Loucy (cell line): Measurements from ENCODE around the gene TIMM50.

Experiments used
- H2AFZ ChIP-seq: fragments of 200-600 bp; sonication (generic); 2 replicates; pipeline ENCODE4 v1.6.0; 2016; ENCODE audit warnings: antibody characterized with exemption, mild to moderate bottlenecking, low read length, moderate library complexity
- H3F3A ChIP-seq: fragments of 200-600 bp; 2 replicates; pipeline ENCODE4 v1.6.0; 2016; ENCODE audit warnings: antibody characterized with exemption, low read depth, mild to moderate bottlenecking
- H3K27me3 ChIP-seq: fragments of 200-600 bp; sonication (generic); 2 replicates; pipeline ENCODE4 v1.6.1; 2014; ENCODE audit warnings: low read length, mild to moderate bottlenecking; ENCODE audit not compliant: insufficient read depth, poor library complexity, severe bottlenecking
- H3K36me3 ChIP-seq: fragments of 200-600 bp; sonication (generic); 2 replicates; pipeline ENCODE4 v1.6.1; 2016; ENCODE audit warnings: low read length; ENCODE audit not compliant: insufficient read depth
- H3K4me1 ChIP-seq: fragments of 200-600 bp; sonication (generic); 2 replicates; pipeline ENCODE4 v1.5.1; 2014; ENCODE audit warnings: low read length, mild to moderate bottlenecking; ENCODE audit not compliant: insufficient read depth, poor library complexity, severe bottlenecking
- H3K4me2 ChIP-seq: fragments of 200-600 bp; sonication (generic); 2 replicates; pipeline ENCODE4 v1.6.0; 2014; ENCODE audit warnings: antibody characterized with exemption, low read length, low read depth, mild to moderate bottlenecking; ENCODE audit not compliant: poor library complexity, severe bottlenecking
- H3K4me3 ChIP-seq: fragments of 200-600 bp; sonication (generic); 2 replicates; pipeline ENCODE4 v1.5.1; 2014; ENCODE audit warnings: low read length, mild to moderate bottlenecking, mixed read lengths; ENCODE audit not compliant: poor library complexity, severe bottlenecking
- H3K79me2 ChIP-seq: fragments of 200-600 bp; sonication (generic); 2 replicates; pipeline ENCODE4 v1.6.1; 2014; ENCODE audit warnings: low read length; ENCODE audit not compliant: insufficient read depth
- H3K9ac ChIP-seq: fragments of 200-600 bp; sonication (generic); 2 replicates; pipeline ENCODE4 v1.6.0; 2014; ENCODE audit warnings: mild to moderate bottlenecking, low read depth, low read length, moderate library complexity; ENCODE audit not compliant: poor library complexity, severe bottlenecking
- H3K9me2 ChIP-seq: fragments of 200-600 bp; sonication (generic); replicated peaks from 2 replicates; pipeline ENCODE4 v1.6.1; 2016; ENCODE audit warnings: low read depth, low read length, mixed read lengths
- H3K9me3 ChIP-seq: fragments of 200-600 bp; sonication (generic); 2 replicates; pipeline ENCODE4 v1.6.1; 2014; ENCODE audit warnings: mild to moderate bottlenecking, antibody characterized with exemption, low read length, low read depth; ENCODE audit not compliant: insufficient read depth
- H4K20me1 ChIP-seq: fragments of 200-600 bp; sonication (generic); 2 replicates; pipeline ENCODE4 v1.6.0; 2014; ENCODE audit warnings: antibody characterized with exemption, low read length, mild to moderate bottlenecking; ENCODE audit not compliant: insufficient read depth, poor library complexity, severe bottlenecking
- CTCF ChIP-seq: fragments of 200-600 bp; sonication (generic); conservative IDR thresholded peaks from 2 replicates; pipeline ENCODE4 v1.5.1; 2014; ENCODE audit warnings: mild to moderate bottlenecking, antibody characterized with exemption, low read length
- EZH2phosphoT487 ChIP-seq: fragments of 200-600 bp; IDR thresholded peaks from 2 replicates; pipeline ENCODE4 v1.6.1; 2018; ENCODE audit warnings: antibody characterized with exemption, mild to moderate bottlenecking, moderate library complexity, borderline replicate concordance

Gene TIMM50

GRCh38 chr19:39471756-39472536 is 8.7 kb upstream of the TIMM50 start:
- TF ChIP-seq CTCF (no peak), EZH2phosphoT487 (no peak)
- H3K9me2 ChIP-seq, result no peaks in the 10 kb centered on the region
- H3K9me3 ChIP-seq, result no peaks in the 10 kb centered on the region
- no peak overlapping the region for H3K4me2 ChIP-seq
- no peaks in the 10 kb centered on the region for H3K79me2 ChIP-seq
- no peaks in the 10 kb centered on the region for H4K20me1 ChIP-seq
- H3K27me3 ChIP-seq, result no peaks in the 10 kb centered on the region
- H3K9ac ChIP-seq, result no peak overlapping the region
- H3F3A ChIP-seq, result no peaks in the 10 kb centered on the region
- H3K4me1 ChIP-seq, result no peaks in the 10 kb centered on the region
- no peak overlapping the region for H3K4me3 ChIP-seq
- H3K36me3 ChIP-seq, result peaks cover 92% of the 10 kb centered on the region; the same call in 1 of the 2 replicates
- no peak overlapping the region for H2AFZ ChIP-seq

GRCh38 chr19:39472746-39473442 is 7.7 kb upstream of the TIMM50 start:
- Histone ChIP-seq H4K20me1 (no peaks in the 10 kb centered on the region), H3K36me3 (peaks cover 85% of the 10 kb centered on the region; the same call in 1 of the 2 replicates), H3K9ac (no peak overlapping the region), H3K9me3 (no peaks in the 10 kb centered on the region), H3K9me2 (no peaks in the 10 kb centered on the region), H3K27me3 (no peaks in the 10 kb centered on the region), H3K4me2 (no peak overlapping the region), H2AFZ (no peak overlapping the region), H3K4me3 (no peak overlapping the region), H3F3A (no peaks in the 10 kb centered on the region), H3K4me1 (no peaks in the 10 kb centered on the region), H3K79me2 (no peaks in the 10 kb centered on the region)
- TF ChIP-seq EZH2phosphoT487 (no peak), CTCF (no peak)

GRCh38 chr19:39473443-39473960 is 7.1 kb upstream of the TIMM50 start:
- TF ChIP-seq EZH2phosphoT487, result no peak
- Histone ChIP-seq H3K79me2 (no peaks in the 10 kb centered on the region), H3K27me3 (no peaks in the 10 kb centered on the region), H3K36me3 (peaks cover 79% of the 10 kb centered on the region; the same call in 1 of the 2 replicates), H4K20me1 (no peaks in the 10 kb centered on the region), H3F3A (no peaks in the 10 kb centered on the region), H3K4me3 (no peak overlapping the region), H3K9ac (no peak overlapping the region), H3K4me1 (no peaks in the 10 kb centered on the region), H3K9me2 (no peaks in the 10 kb centered on the region), H2AFZ (no peak overlapping the region), H3K9me3 (no peaks in the 10 kb centered on the region), H3K4me2 (no peak overlapping the region)
